ENCODE measurements around the gene DCAF12.

The DCAF12 gene

GRCh38 chr9:34124926-34125325 is 1.6 kb downstream of the DCAF12 start:
- no peak for DNase-seq

- DNase-seq = no peak
Observed at GRCh38 chr9:34124099-34124498, 2.4 kb downstream of the DCAF12 start.

- no peak for DNase-seq
Observed at GRCh38 chr9:34123682-34124081, 2.8 kb downstream of the DCAF12 start.

- no peak for DNase-seq
Observed at GRCh38 chr9:34121996-34122395, 4.5 kb downstream of the DCAF12 start.

DNA sequence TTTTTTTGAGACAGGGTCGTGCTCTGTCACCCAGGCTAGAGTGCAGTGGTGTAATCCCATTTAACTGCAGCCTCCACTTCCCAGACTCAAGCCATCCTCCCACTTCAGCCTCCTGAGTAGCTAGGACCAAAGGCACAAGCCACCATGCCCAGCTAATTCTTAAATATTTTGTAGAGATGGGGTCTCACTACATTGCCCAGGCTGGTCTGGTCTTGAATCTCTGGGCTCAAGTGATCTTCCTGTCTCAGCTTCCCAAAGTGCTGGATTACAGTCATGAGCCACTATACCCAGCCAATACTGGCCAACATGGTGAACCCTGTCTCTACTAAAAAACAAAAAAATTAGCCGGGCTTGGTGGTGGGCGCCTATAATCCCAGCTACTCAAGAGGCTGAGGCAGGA is 6.8 kb downstream of the DCAF12 start:
- no peak for DNase-seq

GRCh38 chr9:34114436-34114835 is 12.1 kb downstream of the DCAF12 start:
- DNase-seq = no peak

- no peak for DNase-seq
Observed at GRCh38 chr9:34106110-34106509, 20.4 kb downstream of the DCAF12 start.

- no peak for DNase-seq
Observed at GRCh38 chr9:34102796-34103195, 23.7 kb downstream of the DCAF12 start.

DNA sequence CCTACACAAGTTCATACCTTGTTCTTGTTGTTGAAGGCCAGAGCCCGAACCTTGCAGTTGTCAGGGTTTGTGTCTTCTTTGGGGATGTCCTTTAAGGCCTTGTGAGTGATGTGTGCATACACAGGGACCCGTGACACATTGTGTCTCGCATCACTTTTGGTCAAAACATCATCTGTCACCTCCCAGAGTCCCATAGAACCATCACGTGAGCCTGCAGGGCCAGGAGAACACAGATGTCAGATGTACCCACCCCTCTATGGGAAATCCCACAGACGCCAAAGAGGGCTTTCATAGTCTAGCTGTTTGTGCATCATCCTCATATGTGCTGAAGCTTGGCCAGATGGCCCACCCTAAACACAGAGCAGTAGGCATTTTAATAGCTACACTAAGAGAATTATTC is 28.2 kb downstream of the DCAF12 start:
- no peak for DNase-seq

DNA sequence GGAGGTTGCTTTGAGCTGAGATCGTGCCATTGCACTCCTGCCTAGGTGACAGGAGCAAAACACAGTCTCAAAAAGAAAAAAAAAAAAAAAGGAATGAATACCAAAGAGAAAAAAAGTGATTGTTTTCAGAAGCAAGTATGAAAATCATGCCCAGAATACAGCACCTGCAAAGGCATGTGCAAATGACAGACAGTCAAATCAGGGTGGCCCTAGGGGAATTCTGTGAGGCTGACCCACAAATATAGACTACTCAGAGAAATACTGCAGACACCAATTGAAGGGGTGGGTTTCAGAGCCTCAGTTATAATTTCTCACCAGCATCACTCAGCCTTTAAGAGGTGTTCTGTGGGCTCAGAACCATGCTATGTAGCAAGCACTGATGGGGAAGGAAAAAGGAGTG is 28.6 kb downstream of the DCAF12 start:
- no peak for DNase-seq

DNA sequence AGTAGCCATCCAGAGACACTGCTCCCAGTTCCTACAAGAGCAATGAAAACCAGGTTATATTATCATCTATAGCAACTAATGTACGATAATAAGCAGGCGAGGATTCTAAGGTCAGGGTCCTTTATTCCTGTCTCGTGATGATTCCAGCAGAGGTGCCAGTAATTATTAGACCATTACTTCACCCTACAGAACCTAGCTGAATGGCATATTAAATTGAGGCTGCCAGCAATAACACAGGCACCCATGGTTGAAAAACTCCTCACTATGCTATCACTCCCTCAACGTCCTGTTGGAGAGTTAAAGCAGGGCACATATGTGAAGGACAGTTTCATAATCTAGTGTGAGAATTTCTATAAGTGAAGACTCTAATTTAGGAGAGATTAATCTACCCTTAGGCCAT is 29.7 kb downstream of the DCAF12 start:
- DNase-seq = no peak

GRCh38 chr9:34093578-34093977 is 32.9 kb downstream of the DCAF12 start:
- DNase-seq = no peak

GRCh38 chr9:34089311-34089710 is 37.2 kb downstream of the DCAF12 start:
- no peak for DNase-seq

DNA sequence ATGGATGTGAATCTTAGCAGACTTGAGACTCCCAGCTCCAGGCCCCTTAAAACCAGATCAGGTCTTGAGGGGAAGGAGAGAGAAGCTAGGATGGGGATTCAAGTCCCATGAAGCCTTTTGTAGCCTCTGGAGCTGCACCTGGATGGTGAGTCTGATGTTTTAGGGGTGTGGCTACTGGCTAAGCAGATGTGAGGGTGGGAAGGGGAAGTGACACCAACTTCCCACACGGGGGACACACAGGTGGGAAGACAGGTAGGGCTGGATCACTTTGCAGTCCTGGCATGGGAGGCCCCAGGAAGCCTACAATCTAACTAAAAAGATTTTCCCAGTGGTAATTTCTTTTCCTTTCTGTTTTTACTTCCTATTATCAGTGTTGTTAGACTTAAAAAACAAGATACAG is 39.1 kb downstream of the DCAF12 start:
- no peak for DNase-seq

GRCh38 chr9:34086864-34087263 is 39.6 kb downstream of the DCAF12 start:
- no peak for DNase-seq

DNA sequence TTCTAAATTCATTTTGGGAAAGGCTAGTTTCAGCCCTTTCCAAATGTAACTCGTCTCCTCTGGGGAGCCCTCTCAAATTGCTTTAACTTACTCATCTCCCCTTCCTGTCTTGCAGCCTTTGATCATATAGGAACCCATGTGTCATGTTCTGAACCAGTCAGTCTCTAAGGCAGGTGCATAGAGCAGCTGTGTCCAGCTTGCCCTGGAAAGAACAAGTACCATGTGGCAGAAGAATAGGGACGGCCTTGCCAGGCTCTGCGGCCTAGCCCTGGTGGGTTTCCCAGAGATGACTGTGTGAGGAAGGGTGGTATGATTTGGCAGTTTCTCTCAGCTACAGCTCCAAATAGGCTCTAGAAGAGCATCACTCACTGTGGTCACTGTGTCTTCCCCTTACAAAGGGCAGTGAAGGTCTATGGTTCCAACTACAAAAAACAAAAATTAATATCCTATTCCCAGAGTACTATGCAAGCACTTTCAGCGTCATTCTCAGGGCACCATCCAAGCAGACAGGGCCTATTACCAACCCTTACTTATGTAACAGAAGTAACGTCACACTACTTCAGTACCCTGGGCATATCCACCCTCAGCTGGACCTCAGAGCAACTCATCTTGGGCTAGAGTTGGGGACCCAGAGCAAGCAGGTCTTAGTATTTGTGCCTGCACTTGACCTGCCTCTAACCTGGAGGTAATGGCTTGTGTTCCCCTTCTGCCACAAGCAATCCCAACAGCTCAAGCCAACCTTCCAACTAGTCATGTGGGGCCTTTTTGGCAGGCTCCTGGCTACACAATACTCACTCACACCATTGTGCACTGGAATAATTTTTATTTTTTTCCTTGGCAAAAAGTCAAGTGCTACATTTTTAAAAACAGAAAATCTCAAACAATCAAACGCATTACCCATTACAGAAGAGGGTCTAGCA is 40.7 kb downstream of the DCAF12 start:
- no peak for DNase-seq

- no peak for DNase-seq
Observed at GRCh38 chr9:34084562-34084961, 41.9 kb downstream of the DCAF12 start.

DNA sequence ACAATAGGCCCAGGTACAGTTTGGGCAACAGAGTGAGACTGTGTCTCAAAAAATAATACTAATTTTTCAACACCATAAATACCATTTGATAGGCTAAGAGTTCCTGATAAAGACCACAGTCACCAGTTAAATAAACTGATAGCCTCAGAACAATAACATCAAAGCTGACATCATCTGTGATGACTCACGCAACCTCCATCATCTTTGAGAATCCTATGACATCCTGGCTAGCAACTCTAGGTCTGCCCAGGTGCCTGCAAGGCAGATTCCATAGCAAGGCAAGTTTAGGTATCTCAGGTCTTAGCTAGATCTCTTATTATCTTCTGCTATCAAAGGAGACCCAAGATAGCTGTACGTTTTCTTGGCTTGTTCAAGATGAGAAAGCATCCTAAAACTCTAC is 47.3 kb downstream of the DCAF12 start:
- DNase-seq = no peak

GRCh38 chr9:34072868-34073590 is 53.5 kb downstream of the DCAF12 start:
- no peak for DNase-seq

DNA sequence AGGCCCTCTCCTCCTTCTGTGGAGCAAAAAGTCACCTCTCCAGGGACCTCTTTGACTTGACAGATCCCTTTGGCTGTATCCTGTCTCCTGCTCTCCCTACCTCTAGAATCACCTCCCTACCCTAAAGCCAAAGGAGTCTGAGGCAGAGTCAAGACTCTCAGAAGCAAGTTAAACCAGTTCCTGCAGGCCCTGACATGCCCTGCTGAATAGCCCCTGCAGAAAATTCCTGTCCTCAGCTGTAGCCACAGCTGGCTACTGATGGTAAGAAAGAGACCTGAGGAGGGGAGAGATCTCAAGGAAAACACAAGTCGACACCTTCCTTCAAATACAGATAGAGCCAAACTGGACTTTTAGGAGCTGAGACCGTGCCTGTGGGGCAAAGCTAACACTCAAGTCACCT is 54.1 kb downstream of the DCAF12 start:
- no peak for DNase-seq

GRCh38 chr9:34070606-34071324 is 55.7 kb downstream of the DCAF12 start:
- DNase-seq = no peak

GRCh38 chr9:34069831-34070230 is 56.7 kb downstream of the DCAF12 start:
- no peak for DNase-seq

- DNase-seq = no peak
Observed at GRCh38 chr9:34065541-34065940, 61.0 kb downstream of the DCAF12 start.

GRCh38 chr9:34059954-34060353 is 66.5 kb downstream of the DCAF12 start:
- DNase-seq = no peak
